Stimulated activated CD8-positive, alpha-beta memory T cell treated with anti-CD3 and anti-CD28 coated beads, Interleukin-4, amount 100 ng/mL, for 24 hours (primary cell): ENCODE measurements around the gene B4GALNT1.
"Not testable (repeated sequence)": the region's sequence is repeated elsewhere in the genome, so short reads cannot be mapped to it uniquely, and the experiment has no call there.

Experiments
- DNase-seq: peaks from one replicate; pipeline ENCODE4 v3.0.0-alpha.2; 2020; ENCODE audit warnings: low read depth

The B4GALNT1 gene

DNA sequence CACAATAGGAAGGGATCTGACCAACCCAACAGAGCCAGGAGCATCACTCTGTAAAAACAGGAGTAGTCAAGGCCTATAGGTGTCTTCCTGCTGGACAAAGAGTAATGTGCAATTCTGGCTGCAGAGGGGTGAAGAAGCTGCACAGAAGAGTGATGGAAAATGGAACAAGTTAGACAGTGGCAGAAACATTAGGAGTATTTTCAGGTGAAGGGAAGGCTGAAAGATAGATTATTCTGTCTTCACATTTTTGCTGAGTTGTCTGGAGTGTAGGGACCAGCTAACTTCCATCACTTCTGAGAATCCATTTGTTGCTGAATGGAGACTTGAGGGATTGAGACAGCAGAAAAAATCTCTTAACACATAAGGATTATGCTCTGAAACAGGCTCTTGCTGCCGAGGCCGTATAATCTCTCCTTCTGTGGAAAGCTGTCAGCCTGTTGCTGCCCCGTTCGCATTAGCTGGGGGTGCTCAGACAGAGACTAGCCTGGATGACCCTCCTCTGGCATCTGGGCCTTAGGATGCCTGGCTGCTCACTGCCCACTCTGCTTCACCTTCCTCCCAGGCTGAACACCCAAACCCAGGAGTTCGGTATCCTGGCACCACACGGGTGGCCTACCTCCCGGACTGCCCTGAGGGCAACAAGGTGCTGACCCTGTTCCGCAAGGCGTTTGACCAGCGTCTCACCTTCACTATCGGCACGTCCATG lies 24.9 kb downstream of the B4GALNT1 start:
- DNase-seq: no peak

DNA sequence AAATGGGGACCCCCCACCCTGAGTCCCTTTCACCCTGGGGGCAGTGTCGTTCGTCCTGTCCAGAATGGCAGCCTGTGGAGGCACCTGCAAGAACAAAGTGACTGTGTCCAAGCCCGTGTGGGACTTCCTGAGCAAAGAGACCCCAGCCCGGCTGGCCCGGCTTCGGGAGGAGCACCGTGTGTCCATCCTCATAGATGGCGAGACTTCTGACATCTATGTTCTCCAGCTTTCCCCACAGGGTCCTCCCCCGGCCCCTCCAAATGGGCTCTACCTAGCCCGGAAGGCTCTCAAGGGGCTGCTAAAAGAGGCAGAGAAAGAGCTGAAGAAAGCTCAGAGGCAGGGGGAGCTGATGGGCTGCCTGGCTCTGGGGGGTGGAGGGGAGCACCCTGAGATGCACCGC lies 26.2 kb downstream of the B4GALNT1 start:
- DNase-seq: no peak

DNA sequence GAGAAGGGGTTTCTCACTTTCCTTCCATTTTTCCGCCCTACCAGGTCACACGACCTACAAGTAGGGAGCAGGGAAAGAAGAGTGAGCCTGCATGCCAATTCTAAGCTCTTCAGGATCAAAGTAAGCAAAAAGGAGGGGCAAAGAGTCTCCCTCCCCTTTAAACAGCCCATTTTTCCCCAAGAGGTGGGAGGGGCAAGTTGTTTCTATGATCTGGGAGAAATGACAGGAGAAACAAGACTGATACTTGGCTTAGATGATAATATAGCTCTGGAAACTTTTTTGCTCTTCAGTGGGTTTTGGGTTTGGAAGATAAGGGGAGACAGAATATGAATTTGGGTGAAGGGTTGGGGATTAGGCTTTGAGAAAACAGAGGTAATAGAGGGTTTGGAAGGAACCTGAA lies 26.6 kb downstream of the B4GALNT1 start:
- no peak for DNase-seq

DNA sequence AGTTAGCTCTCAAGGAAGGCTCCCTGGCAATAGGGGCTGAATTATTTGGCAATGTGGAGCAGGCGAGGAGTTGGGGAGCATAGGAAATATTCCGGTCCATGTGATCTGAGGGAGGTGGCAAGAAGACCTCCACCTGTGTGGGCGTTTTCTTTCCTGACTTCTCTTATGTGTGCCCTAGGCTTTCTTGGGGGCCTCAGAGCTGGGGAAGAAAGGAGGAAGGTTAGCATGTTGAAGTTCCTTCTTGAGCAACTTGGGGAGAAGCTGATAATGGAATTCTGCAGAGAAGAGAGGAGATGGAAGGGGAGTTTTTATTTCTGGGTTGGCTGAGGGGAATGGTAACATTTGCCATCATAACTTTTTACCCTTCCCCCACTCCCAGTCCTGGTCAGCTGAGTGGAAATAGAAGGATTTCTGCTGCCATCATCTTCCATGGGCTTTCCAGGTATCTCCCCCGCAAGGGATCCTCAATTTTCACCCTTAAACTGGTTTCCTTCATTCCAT lies 27.1 kb downstream of the B4GALNT1 start:
- no peak for DNase-seq

DNA sequence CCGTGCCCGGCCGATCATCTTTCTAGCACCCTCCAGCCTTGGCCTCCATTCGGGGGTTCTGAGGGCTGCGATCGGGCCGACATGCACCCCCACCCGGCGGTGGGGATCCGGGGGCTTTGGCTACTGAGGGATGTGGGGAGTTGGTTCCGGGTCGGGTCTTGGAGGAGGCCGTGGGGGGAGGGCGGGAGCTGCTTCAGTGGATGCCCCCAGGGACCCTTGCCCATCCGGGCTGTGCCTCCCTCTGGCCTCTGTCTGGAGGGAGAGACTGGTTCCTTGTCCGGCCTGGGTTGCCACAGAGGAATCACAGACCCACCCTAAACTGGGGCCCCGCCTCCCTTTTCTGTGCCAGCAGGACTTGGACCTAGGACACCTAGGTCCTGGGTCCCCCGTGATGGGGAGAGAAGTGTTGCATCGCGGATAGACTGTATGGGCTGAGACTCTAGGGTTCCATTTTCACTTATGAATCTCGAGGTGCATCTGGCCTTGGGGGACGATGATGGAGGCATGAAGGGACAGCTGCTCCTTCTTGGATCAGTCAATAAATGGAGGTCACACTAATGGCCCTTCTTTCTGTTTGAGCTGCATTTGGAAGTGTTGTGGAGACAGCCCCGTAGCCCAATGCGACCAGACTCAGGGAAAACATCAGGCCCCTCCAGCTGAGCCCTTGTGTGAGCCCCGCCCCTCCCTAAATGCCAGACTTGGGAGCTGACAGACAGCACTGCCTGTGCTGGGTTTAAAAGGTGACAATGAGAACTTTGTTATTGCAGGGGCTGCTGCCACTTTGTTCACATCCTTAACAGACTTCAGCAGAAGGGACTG lies 27.8 kb downstream of the B4GALNT1 start:
- no peak for DNase-seq

DNA sequence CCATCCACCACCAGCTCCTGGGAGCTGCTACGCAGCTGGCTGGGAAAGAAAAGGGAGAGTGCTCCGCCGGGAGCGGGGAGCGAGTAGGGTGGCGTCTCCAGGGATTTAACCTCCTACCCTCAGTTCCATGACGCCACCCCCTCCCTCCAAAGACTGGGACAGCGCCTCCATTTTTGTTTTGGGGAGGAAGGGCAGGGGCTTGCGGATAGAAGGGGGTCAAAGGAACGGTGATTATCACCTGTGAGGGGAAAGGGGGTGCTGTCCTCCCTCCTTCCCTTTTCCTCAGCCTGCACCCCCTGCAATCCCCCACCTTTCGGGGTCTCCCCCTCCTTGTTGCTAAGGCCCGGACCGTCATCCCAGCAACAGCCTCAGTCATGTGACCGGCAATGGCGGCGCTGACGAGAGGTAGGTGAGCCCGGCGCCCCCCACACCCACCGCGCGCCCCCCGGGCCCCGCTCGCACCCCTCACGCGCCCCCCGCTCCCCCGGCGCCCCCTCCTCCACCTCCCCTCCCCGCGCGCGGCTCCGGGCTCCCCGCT lies 28.5 kb downstream of the B4GALNT1 start, which contains the start of gene DTX3:
Gene DTX3 (plus strand): TSS at position 371 of the 538 bp plus-strand sequence. CDS start 1,694 bp downstream, outside the sequence.
- no peak for DNase-seq

DNA sequence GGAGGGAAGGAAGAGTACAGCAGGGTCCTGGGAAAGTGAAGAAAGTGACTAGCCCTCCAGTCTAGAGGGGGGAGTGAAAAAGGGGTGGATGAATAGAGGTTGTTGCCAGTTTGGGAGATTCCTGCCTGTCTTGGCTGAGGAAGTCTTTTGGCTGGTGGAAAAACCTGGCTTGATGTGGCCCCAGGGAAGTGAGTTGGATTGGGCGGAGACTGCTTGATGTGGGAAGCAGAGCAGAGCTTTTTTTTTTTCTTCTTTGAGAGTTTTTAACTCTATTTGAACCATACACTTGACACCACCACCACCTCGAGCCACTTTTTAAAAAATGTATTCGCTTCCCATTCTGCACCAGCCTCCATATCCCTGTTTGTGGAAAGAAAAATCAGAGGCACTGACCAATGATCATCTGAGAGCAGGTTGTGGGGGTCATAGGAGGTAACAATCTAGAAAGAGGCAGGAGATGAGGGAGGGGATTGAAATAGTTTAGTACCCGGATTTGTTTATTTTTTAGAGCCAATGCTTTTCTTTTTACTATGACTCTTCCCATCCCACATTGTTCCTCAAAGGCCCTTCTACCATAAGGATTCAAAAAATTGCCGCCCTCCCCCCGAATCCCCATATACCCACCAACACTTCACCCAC lies 29.1 kb downstream of the B4GALNT1 start:
- no peak for DNase-seq

DNA sequence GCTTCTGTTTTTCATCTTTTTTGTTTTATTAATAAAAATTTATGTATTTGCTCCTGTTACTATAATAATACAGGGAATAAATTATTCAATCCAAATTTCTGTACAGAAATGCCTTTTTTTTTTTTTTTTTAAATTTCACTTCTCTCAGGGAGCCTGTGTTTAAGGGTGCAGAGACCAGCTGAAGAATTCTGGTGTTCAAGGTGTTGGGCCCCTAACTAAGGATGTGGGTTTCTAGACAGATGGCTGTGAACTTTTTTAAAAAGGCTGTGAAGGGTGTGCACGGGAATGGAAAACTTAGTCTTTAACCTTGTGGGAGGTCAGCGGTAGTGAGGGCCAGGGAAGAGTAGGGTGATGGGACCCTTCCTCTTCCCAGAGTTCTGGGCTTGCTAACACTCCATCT lies 29.7 kb downstream of the B4GALNT1 start:
- DNase-seq: no peak

DNA sequence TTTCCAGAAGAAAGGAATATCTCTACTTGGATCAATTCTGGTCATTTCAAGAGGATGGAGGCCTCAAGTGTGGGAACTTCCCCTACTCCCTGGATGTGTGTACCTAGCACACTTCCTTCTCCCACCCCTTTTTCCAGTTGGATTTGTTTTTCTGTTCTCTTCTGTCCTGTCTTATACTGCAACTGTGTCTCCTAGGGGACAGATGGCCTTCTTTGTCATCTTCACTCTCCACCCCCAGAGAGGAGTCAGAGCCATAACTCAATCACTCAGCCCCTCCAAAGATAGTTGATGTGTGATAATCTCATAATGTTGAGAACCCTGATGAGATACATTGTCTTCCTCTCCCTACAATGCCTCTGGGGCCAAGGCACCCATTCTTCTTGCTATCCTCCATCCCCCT lies 30.5 kb downstream of the B4GALNT1 start:
- DNase-seq: no peak

DNA sequence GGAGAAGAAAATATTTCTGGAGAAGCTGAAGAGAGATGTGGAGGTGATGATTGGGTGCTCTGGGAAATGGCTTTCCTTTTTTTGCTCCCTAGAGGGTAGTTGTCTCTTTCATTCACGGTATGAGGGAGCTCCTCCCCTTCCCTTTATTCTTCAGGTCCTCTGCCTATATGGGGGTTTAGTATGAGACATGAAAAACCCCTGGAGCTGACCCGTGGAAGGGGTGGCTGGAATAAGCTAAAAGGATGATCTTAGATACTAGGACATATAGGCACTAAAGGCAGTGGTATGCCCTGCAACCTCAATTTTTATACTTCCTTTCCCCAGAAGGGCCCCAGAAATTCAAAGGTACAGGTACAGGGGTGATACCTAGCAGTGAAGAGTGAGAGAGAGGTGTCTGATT lies 32.6 kb downstream of the B4GALNT1 start:
- DNase-seq: no peak

DNA sequence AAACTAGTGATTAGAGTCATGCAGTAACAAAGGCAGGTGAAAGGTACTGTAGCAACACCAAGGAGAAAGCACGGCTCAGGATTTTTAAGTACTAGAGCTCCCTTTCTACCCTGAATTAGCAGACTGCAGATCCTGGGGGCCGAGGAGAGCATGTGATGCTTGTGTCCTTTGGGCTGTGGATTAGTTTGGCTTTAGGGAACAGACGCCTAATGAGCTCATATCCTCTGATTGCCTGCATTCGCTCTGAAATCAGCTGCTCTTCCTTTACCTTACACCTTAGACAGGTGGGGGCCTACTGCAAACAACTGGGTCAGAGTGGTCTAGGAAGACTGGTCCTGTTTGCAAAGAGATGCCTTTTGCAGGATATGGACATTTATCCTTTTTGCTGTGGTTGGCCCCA lies 39.8 kb downstream of the B4GALNT1 start:
- DNase-seq: no peak

DNA sequence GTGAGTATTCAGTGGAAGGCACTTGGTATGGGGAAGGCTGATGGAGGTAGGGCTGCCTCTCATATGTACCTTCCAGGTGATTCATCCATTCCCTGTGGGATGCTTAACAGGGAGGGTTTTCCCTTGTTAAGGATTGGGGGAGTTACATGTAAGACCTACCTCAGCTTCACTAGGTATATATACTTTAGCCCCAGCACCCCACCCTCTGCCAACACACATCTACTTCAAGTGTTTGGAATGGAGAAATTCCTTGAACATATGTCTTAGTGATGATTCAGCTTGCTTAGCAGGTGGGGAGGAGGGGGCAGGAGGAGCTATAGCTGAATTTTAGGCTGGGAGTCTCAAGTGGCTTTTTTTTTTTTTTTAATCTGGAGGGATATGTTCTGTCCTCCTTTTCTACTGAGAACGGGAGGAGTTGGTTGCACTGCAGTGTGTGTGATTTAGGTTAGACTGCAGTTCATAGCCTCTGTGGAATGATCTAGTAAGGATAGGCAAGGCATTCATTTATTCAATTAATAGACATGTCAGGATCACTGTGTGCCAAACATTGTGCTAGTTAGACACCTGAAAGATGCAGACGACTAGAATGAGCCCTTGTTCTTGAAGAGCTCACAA lies 40.3 kb downstream of the B4GALNT1 start:
- no peak for DNase-seq

DNA sequence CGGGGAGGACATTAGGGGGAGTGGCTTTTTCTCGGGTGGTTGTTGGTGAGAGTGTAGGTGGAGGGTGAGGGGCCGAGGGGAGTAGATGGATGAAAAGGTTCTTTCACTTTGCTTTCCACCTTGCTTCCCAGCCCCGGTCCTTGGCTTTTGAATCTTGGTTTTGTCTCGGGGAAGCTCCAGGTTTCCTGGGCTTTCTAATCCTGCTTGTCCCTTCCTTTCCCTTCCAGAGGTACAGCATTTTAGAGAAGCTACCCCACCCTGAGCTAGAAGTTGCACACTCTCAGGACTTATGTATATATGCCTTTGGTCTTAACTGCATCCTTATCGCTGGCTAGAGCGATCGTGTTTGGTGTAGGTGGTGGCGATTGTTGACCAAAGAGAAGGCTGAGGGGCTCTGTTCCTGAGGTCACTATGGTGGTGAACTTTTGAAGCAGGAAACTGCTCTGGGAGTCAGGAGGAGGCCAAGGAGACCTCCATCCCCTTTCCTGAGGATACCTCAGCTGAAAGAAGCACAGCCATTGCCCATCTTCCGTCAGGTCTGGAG lies 41.1 kb downstream of the B4GALNT1 start:
- no peak for DNase-seq

DNA sequence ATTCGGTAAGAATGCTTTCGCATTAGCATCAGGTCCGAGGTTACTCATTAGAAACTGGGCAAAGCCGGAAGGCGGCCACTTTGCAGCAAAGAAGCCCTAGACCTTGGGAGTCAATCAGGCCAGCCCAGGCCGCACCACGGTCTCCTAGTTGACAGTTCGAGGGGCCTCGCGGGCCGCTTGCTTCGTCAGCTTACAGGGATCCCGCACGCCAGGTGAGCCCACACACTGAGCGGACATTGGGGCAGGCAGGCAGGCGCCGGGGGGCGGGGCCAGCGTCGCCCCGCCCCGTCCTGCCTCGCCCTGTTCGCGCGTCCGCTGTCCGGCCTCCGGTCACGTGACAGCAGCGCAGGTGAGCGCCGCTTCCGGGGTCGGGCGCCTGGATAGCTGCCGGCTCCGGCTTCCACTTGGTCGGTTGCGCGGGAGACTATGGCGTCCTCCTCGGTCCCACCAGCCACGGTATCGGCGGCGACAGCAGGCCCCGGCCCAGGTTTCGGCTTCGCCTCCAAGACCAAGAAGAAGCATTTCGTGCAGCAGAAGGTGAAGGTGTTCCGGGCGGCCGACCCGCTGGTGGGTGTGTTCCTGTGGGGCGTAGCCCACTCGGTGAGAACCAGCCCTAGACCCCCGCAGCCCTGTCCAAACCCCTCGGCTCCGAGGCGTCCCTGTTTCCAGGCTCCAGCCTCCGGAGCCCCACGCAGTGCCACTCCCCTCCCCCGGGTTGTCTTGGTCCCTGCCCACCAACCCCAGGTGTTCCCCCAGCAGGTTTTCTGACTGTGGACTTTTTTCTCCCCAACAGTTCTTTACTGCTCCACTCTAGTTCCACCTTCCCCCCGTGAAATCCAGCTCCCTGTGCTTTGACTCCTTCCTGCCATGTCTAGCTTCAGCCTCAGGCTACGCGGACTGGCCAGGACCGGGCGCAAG lies 41.9 kb downstream of the B4GALNT1 start, which contains the start of gene PIP4K2C:
Gene PIP4K2C (plus strand): TSS at position 329 of the 918 bp plus-strand sequence. CDS start 98 bp downstream, at position 427.
- peak; percentile 70 for DNase-seq

DNA sequence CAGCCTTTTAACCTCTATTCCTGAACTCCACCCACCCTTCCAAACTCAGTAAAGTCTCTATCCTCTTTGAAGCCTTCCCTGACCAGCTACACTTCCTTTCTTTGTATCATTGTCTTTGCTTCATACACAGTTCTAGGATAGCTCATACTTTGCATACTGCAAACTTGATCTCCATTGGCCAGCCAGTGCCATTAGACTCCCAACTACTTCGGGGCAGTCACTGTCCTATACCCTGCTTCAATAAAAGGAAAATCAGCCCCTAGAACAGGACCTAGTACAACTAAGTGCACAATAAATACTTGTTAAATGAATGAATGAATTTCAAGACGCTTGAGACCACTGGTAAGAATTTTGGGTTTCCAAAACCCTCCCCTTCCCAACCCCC lies 42.5 kb downstream of the B4GALNT1 start:
- DNase-seq: no peak

DNA sequence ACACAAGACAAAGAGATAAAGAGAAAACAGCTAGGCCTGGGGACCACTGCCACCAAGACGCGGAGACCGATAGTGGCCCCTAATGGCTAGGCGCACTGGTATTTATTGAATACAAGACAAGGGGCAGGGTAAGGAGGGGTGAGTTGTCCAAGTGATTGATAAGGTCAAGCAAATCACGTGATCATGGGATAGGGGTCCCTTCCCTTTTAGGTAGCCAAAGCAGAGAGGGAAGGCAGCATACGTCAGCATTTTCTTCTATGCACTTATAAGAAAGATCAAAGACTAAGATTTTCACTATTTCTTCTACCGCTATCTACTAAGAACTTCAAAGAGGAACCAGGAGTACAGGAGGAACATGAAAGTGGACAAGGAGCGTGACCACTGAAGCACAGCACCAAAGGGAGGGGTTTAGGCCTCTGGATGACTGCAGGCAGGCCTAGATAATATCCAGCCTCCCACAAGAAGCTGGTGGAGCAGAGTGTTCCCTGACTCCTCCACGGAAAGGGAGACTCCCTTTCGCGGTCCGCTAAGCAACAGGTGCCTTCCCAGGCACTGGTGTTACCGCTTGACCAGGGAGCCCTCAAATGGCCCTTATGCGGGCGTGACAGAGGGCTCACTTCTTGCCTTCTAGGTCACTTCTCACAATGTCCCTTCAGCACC lies 43.9 kb downstream of the B4GALNT1 start:
- not testable (repeated sequence) for DNase-seq

DNA sequence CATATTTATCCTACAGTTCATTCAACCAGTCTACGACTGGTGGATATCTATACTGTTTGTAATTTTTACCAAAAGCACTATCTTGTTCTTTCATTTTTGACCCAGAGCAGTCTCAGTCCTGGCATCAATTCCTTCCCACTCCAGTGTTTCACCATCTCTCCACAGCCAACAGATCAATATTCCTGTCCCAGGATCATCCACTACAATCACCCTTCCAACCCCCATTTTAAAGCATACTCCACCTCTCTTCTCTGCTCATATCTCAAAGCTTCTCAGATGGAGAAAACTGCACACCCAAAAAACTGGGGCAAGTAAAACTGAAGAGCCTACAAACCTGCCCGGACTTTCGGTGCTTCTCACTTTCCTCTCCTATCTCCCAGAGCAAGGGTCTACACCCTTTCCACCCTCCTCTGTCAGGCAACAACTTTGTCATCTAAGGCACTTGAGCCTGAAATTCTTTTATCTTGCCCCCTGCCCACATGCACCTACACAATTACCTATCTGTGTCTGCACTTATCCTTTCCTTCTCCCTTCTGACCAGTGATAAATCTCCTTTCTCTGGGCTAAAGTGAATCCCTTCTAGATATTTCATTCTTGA lies 46.1 kb downstream of the B4GALNT1 start:
- no peak for DNase-seq

DNA sequence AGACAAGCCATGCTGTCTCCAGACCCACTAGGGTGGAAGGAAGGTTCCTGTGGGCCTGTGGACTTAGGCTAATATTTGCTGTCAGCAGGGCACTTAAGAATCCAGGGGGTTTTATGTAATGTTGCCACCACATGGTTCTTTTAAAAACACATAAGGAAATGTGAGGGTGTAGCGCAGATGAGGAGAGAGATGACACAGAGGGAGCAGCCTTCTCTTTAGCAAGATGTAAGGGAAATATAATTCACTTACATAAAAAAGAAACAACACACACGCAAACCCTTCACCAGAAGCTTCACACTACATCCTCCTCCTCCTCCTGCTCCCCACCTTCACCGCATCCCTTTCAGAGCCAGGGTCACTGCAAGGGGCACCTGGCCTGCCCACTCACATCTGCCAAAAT lies 46.9 kb downstream of the B4GALNT1 start:
- no peak for DNase-seq

DNA sequence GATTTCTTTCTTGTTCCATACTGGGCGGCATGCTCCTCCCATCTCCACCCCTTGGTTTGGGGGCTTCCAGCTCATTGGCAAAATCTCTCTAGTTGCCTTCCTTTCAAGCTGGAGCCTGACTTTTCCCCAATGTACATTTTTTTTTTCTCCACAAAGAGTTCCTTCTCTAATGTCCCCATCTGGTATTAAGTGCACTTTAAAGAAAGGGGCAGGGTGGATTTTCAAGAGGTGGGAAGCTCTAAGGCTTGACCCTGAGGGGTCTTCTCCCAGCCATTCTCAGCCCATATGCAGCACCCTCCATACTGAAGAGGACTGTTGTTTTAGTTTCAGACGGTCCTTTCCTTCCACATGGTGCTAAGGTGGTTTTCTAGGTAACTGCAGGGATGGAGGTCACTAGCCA lies 47.8 kb downstream of the B4GALNT1 start:
- no peak for DNase-seq

DNA sequence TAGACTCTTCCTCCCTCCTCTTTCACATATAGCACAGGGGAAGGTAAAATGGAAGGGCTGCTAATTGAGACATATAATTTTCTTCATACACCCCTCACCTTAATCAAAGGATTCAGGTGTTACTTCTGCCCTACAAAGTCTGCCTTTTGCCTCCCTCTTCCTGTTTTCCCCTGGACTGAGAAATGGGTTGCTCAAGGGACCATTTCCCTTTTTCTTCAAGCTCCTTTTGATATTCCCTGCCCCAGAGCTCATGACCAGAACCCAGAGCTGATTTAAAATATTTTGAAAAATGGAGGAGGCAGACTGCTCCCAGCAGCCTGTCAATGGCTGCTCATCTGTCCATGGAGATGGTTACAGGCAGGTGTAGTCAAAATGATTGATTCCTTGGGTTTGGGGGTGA lies 48.3 kb downstream of the B4GALNT1 start:
- DNase-seq: no peak
